WI38 (cell line): Measurements from ENCODE around the gene TK1.

Experiments used
- H3K4me3 ChIP-seq: 2 replicates; pipeline ENCODE4 v1.5.1; 2011; ENCODE audit warnings: low read depth, mild to moderate bottlenecking, control low read depth, low read length
- CTCF ChIP-seq: IDR thresholded peaks from 2 replicates; pipeline ENCODE4 v1.5.1; 2012; ENCODE audit warnings: low read depth, mild to moderate bottlenecking, control low read depth, low read length

TK1 gene

GRCh38 chr17:78163881-78164747 lies 22.7 kb downstream of the TK1 start:
- H3K4me3 ChIP-seq = no peak overlapping the region
- TF ChIP-seq CTCF = no peak

GRCh38 chr17:78159575-78160158 lies 27.2 kb downstream of the TK1 start:
- no peak for TF ChIP-seq CTCF
- no peak overlapping the region for H3K4me3 ChIP-seq

- TF ChIP-seq CTCF = no peak
- H3K4me3 ChIP-seq = no peak overlapping the region
These were observed 31.7 kb downstream of the TK1 start for GRCh38 chr17:78154903-78155811.

GRCh38 chr17:78151514-78152008 lies 35.3 kb downstream of the TK1 start:
- no peak overlapping the region for H3K4me3 ChIP-seq
- no peak for TF ChIP-seq CTCF

GRCh38 chr17:78148286-78149016 lies 38.4 kb downstream of the TK1 start:
- H3K4me3 ChIP-seq = no peak overlapping the region

More at GRCh38 chr17:78148286-78149016, 38.4 kb downstream of the TK1 start:
- no peak for TF ChIP-seq CTCF
